B cell (primary cell): ENCODE measurements around the gene MDP1.

Source experiments
- EZH2 ChIP-seq: IDR thresholded peaks from 2 replicates; pipeline ENCODE4 v1.6.1; 2012; ENCODE audit warnings: borderline replicate concordance, low read depth, mild to moderate bottlenecking, moderate library complexity, low read length; ENCODE audit not compliant: insufficient read depth, poor library complexity, severe bottlenecking
- TF ChIP-seq, protein P1 (sequence below): fragments of 200-600 bp; IDR thresholded peaks from one replicate; pipeline ENCODE4 v1.8.0; 2022; ENCODE audit warnings: antibody characterized with exemption, mild to moderate bottlenecking

DNA sequence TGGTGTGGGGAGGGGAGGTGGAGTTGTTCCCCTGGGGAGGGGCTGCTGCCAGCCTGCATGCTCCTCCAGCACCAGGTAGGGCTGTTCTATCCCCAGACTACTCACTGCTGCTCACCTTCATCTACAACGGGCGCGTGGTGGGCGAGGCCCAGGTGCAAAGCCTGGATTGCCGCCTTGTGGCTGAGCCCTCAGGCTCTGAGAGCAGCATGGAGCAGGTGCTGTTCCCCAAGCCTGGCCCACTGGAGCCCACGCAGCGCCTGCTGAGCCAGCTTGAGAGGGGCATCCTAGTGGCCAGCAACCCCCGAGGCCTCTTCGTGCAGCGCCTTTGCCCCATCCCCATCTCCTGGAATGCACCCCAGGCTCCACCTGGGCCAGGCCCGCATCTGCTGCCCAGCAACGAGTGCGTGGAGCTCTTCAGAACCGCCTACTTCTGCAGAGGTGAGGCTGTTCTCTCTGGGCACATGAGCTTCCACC is 51.3 kb downstream of the MDP1 start:
- TF ChIP-seq EZH2 = no peak
- TF ChIP-seq, protein P1, sequence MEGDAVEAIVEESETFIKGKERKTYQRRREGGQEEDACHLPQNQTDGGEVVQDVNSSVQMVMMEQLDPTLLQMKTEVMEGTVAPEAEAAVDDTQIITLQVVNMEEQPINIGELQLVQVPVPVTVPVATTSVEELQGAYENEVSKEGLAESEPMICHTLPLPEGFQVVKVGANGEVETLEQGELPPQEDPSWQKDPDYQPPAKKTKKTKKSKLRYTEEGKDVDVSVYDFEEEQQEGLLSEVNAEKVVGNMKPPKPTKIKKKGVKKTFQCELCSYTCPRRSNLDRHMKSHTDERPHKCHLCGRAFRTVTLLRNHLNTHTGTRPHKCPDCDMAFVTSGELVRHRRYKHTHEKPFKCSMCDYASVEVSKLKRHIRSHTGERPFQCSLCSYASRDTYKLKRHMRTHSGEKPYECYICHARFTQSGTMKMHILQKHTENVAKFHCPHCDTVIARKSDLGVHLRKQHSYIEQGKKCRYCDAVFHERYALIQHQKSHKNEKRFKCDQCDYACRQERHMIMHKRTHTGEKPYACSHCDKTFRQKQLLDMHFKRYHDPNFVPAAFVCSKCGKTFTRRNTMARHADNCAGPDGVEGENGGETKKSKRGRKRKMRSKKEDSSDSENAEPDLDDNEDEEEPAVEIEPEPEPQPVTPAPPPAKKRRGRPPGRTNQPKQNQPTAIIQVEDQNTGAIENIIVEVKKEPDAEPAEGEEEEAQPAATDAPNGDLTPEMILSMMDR = no peak
